ENCODE data around the gene SEMA5A. TPM values are rescaled to one million over a fixed set of nuclear protein-coding genes. Genes with fewer than 3 reads are reported as not detected.

The SEMA5A gene
- total RNA-seq, 1 donor, result 57.0 TPM

GRCh38 chr5:9015937-9016270 is 530.0 kb downstream of the SEMA5A start:
- DNase-seq (ENCODE audit: low read depth), result no peak
- TF ChIP-seq CTCF (IDR thresholded peaks at IDR 0.05; ENCODE audit: insufficient read depth, low read length), result no peak
- no peak overlapping the region for H3K4me3 ChIP-seq (ENCODE audit: low read depth, low read length)

DNA sequence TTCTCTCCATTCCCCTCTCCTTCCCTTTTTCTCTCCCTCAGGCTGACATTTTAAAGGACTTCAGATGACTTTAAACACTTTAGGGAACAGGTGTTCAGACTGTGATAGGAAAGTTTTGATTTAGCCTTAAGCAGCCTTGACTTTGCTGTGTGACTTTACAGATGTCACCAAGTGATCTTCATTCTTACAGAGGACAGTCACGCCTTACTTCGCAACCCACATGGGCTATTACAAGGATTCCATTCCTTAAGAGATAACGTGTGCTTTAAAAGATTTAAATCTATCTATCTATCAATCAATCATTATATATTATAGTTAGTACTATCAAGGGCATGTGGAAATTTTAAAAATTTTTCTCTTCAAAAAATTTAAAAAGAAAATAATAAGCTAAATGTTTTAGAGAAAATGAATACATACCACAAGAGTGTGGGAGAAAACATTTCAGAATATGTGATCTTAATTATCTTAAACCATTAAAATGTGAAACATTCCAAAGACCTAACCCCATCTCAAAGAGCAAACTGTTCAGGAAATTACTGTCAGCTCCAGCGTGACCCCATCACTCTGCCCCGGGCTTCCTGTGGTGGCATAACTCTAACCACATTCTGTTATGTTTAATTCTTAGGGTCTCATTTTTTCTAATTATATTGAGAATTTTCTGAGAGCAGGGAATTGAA is 530.5 kb downstream of the SEMA5A start:
- no peak overlapping the region for H3K4me3 ChIP-seq (ENCODE audit: low read depth, low read length)
- TF ChIP-seq CTCF (IDR thresholded peaks at IDR 0.05; ENCODE audit: insufficient read depth, low read length), result no peak
- no peak for DNase-seq (ENCODE audit: low read depth)

GRCh38 chr5:9013147-9013546 is 532.7 kb downstream of the SEMA5A start:
- no peak overlapping the region for H3K4me3 ChIP-seq (ENCODE audit: low read depth, low read length)
- DNase-seq (ENCODE audit: low read depth), result no peak
- TF ChIP-seq CTCF (IDR thresholded peaks at IDR 0.05; ENCODE audit: insufficient read depth, low read length), result no peak

DNA sequence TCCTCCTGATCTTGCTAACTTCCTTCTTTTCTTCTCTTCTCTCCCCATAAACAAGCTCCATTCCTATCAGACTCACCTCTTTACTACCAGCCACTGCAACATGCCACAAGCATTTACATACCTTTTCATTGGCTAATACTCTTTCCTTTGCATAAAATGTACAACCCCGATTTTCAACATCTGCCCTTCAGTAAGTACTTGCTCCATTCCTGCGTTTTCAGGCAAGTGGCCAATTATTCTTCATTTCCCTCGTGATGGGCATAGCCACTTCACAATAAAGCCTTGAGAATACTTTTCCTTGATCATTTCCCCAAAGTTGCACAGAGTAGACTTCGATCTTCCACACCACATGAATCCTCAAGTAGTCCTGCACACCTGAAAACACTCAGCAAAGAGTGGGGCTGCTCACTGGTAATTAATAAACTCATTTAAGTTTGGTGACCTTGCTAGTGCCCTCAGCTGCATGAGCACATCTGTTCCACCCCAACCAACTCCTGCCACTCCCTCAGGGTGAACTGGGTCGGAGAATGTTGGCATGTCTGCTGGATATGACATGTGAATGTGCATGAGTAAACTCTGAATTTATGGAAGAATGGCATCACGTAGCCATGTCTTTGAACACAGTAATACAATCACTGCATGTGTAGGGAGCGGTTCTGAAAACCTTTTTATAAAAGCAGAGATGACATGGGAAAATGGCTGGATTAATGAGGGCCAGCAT is 535.8 kb downstream of the SEMA5A start:
- no peak for TF ChIP-seq CTCF (IDR thresholded peaks at IDR 0.05; ENCODE audit: insufficient read depth, low read length)
- DNase-seq (ENCODE audit: low read depth), result peak; percentile 27
- no peak overlapping the region for H3K4me3 ChIP-seq (ENCODE audit: low read depth, low read length)

GRCh38 chr5:8997542-8998070 is 548.3 kb downstream of the SEMA5A start:
- DNase-seq (ENCODE audit: low read depth), result no peak
- TF ChIP-seq CTCF (IDR thresholded peaks at IDR 0.05; ENCODE audit: insufficient read depth, low read length), result no peak
- no peak overlapping the region for H3K4me3 ChIP-seq (ENCODE audit: low read depth, low read length)

GRCh38 chr5:8993031-8993430 is 552.8 kb downstream of the SEMA5A start:
- TF ChIP-seq CTCF (IDR thresholded peaks at IDR 0.05; ENCODE audit: insufficient read depth, low read length), result peak; percentile 54
- H3K4me3 ChIP-seq (ENCODE audit: low read depth, low read length), result no peak overlapping the region
- peak; percentile 25 for DNase-seq (ENCODE audit: low read depth)

Small RNA genes within 50 kb of the gene (small RNA-seq; reads per million reads assigned to genes)
- gene MIR4636 (1.6 reads per million, percentile 58 among the genes with 10 or more reads in this experiment), gene SNORD123 (79.5 reads per million, percentile 97 among the genes with 10 or more reads in this experiment)

Other genes with a start within 250 kb of the SEMA5A start
- not detected in 2 replicates for gene TAS2R1, start 84.3 kb upstream of the SEMA5A start, total RNA-seq (ENCODE audit: low replicate concordance)

Measured in fibroblast of the aortic adventitia (primary cell).